GM10847 (cell line): ENCODE data around the gene GORASP1.

ENCODE experiments used
- POLR2A ChIP-seq: IDR thresholded peaks from 2 replicates; pipeline ENCODE4 v1.6.1; 2011; ENCODE audit not compliant: insufficient read length; ENCODE audit errors: extremely low read depth

Gene GORASP1

DNA sequence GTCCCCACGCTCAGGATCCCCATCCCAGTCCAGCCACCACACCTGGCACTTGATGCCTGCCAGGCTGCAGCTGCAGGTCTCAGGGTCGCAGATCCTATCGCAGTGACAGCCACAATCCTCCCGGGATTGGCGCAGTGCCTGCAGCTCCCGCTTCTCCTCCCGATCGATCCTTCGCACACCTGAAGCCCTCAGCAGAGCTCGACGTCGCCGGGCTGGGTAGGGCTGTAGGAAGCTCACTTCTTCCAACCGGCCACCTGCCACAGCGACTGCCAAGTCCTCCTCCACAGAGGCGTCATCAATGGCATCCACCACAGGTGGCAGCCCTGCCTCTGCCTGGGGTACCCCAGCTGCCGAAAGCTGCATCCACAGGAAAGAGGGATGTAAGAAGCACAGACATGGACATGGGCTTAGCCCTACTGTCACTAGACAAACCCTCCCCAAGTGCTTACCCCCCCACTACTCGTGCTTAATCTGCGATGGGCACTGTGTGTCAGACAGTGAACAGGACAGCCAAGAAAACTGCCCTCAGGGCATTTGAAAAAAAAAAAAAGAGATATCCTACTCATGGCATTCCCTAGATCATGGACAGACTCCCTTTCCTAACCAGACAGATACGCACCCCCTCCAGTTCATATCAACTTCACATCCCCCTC lies 36.8 kb upstream of the GORASP1 start:
- TF ChIP-seq POLR2A = no peak

DNA sequence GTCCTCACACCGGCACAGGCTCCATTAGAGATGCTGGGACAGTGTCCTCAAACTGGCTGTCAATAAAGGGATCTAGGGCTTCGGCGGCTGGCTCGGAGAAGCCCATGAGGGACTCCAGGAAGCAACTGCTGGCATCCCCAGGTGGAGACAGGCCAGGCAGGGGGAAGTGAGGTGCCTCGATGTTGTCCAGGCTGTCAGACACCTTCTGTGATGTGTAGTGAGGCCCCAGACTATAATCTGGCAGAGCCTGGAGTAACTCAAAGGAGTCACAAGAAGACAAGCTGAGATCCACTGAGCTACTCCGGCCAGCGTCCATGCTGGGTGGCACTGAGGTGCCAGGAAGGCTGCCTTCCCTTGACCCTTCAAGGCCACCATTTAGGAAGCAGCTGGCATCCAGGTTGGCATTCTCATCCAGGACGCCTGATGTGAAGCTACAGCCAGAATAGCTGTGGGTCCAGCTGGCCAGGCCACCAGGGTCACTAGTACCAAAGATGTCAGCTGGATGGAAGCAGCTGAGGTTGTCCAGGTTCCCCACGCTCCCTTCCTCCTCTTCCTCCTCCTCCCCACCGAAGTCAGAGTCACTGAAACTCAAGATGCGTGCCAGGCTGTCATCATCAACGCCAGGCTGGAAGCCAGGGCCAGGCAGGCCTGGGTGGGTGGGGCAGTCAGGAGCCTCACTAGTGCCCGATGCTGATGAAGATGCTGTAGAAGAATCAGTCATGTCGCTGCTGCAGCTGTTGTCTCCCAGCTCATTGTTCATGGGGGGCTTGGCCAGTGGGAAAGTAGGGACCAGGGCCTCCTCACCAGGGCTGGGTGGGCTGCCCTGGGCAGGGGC lies 35.8 kb upstream of the GORASP1 start:
- no peak for TF ChIP-seq POLR2A

DNA sequence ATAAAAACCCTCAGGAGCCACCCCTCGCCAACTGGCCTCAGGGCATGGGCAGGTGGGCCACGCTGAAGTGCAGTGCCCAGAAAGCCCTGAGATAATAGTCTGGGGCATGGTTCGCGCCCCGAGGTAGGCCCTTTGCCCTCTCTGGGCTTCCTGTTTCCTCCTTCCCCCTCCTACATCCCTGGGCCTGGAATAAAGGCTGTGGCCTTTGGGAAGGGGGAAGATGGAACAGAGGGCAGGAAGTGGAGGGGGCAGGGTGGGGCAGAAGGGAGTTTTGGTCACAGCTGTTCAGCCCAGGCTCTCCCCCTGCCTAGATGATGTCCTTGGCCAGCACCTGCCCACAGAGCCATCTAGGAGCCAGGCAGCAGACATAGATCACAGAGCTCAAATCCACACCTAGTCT lies 34.6 kb upstream of the GORASP1 start:
- TF ChIP-seq POLR2A = no peak

DNA sequence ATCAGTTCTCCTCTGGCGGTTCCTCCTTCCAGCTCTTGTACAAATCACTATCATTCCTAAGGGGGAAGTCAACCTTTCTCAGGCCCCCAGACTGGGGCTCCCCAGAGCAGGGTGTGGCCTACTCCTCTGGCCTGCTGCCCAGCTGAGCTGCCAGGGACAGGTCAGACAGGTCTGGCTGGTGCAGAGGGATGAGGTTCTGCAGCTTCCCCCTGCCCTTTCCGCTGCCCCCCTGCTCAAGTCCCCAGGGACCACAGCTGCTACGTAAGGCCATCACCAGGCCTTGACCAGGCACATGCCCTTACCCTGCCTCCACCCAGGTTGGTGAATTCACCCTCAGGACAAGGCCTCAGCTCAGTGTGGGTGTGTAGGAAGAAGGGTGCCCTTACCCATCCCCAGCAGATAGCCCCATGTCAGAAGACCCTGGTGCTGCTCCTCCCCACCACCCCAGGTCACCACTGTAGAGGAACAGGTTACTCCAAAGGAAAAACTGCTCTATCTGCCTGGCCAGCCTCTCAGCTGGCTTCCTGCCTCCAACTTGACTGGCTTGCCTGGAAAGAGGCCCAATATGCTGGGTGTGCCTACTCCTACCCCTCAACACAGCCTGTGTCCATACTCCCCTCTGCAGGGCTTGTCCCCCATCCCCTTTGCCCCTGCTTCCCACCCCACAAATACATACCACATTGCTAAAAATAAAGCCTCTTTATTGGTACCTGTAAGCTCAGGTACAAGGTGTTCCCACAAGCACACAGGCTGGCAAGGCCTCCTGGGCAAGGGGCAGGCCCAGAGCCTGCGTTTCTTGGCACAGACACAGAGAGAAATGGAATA lies 34.0 kb upstream of the GORASP1 start:
- TF ChIP-seq POLR2A = no peak

DNA sequence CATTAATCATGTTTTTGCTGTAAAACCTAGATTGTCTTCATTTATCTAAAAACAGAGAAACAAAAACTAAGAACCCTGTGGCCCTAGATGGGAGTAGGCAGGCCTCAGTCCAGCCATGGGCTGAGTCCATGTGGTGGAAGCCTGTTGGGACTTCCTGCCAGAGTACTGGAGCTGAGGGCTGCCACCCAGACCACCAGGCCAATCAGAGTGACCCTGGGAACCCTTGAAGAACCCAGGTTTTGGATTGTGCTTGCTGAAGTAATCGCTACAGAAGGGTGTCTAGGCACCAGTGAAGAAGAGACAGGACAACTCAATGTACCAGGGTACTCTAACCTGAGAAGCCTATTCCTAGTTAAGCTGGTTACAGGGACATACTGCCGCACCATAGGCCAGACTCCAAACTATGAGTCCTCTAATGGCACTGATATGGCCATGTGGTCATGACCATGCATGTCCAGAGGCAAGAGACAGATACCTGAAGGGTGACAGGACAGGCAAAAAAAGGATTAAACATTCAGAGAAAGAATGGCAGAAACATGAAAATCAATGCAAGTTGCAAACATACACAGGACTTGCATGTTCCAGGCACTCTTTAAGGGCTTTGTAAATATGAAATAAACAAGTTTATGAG lies 33.0 kb upstream of the GORASP1 start:
- TF ChIP-seq POLR2A = no peak

DNA sequence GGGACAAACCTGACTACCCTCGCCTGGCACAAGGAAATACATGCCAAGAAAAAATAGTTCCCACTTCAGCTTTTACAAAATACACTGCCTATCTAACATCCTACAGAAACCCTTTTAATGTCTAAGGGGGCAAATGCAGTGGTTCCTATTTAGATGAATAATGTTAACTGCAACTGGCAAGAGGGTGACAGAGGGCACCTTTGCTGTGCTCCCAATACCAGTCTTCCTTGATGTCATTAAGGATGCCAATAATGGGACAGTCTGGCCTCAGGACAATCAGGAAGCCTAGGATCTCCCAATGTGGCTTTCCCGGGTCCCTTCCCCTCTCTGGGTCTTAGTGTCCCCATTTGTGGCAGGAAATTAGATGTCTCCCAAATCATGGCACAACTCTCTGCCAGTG lies 32.0 kb upstream of the GORASP1 start:
- no peak for TF ChIP-seq POLR2A

DNA sequence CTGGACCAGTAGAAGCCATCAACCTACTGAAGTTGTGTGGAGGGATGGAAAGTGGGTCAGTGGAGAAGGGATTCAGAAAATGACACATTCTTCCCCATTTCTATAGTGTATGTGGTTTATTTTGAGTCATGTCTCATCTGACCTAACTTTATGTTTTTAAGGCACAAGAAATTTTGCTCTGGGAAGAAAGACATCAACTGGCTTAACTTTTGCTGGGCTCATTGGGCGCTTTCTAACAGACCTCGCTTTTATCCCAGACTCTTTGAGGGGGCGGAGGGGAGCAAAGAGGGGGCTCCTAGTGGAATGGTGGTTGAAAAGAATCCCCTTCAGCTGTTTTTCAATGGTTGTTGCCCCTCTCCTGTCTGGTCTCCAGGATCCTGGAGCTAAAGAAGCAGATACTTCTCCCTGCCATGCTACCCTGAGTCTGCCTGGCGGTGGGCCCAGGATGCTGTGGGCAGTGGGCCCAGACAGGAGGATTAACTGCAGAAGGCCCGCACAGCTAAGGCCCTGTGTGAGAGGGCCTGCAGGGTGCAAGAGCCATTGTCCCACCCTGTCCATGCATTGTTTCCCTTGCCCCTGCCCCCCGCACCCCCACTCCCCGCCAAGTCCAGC lies 31.5 kb upstream of the GORASP1 start:
- TF ChIP-seq POLR2A = no peak

DNA sequence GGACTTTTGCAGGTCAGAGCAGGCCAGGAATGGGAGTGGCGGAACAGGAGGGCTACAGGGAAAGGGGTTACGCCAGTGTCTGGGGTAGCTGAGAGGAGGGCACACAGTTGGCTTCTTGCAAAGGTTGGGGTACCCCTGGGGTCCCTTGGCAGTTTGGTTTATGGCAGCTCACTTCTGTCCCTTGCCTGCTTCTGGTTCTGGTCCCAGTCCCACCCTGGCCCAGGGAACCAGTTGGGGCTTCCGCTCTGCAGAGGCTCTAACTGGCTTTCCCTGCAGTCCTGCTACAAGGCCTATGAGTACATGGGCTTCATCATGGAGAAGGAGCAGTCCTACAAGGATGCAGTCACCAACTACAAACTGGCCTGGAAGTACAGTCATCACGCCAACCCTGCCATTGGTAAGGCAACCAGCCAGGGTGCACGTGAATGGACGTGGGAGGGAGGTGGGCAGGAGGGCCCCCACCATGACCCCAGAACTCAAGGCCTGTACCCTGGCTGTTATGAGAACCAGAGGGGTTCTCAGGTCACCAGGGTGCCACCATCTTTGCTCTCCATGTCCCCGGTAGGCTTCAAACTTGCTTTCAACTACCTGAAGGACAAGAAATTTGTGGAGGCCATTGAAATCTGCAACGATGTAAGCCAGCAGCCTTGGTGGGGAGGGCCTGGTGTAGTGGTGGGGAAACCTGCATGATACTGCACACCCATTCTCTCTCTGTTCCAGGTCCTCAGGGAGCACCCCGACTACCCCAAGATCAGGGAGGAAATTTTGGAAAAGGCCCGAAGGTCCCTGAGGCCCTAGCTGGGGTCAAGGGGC lies 30.8 kb upstream of the GORASP1 start:
- no peak for TF ChIP-seq POLR2A

DNA sequence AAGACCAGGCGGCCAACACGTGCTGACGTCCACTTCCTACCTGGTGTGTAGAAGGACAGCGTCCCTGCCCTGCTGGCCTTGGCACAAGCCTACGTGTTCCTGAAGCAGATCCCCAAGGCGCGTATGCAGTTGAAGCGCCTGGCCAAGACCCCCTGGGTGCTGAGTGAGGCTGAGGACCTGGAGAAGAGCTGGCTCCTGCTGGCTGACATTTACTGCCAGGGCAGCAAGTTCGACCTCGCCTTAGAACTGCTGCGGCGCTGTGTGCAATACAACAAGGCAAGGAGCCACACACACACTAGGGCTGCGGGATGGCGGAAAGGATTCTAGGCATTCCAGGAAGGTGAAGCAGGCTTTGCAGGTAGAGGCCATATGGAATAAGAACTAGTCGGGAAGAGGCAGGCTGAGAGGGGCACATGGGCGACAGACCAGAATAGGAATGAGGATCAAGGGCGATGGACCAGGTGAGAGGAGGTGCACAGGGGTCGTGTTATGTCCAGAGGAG lies 30.1 kb upstream of the GORASP1 start:
- TF ChIP-seq POLR2A = no peak

DNA sequence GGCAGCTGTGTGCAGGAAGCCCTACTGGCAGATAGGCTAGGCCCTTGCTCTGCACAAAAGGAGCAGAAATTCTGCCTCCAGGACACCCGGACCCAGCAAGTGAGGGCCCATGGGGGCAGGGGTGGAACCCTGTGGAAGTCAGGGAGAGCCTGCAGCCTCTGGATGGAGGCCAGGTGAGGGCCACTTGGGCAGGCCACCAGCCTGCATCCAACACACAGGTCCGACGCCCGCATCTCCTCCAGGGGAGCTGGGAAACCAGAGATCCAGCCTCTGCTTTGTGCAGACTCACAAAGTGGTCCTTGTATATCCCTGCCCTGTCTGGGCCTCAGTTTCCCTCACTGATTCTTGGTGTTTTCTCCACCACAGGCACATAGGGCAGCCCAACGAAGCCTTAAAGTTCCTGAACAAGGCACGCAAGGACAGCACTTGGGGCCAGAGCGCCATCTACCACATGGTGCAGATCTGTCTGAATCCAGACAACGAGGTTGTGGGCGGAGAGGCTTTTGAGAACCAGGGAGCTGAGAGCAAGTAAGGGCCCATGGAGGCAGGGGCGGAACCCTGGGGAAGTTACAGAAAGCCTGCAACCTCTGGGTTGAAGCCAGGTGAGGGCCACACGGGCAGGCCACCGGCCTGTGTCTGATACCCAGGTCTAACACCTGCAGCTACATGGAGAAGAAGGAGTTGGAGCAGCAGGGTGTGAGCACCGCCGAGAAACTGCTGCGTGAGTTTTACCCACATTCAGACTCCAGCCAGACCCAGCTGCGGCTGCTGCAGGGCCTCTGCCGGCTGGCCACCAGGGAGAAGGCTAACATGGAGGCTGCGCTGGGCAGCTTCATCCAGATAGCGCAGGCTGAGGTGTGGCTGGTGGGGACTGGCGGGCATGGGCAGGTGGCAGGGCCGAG lies 29.4 kb upstream of the GORASP1 start:
- TF ChIP-seq POLR2A = no peak

DNA sequence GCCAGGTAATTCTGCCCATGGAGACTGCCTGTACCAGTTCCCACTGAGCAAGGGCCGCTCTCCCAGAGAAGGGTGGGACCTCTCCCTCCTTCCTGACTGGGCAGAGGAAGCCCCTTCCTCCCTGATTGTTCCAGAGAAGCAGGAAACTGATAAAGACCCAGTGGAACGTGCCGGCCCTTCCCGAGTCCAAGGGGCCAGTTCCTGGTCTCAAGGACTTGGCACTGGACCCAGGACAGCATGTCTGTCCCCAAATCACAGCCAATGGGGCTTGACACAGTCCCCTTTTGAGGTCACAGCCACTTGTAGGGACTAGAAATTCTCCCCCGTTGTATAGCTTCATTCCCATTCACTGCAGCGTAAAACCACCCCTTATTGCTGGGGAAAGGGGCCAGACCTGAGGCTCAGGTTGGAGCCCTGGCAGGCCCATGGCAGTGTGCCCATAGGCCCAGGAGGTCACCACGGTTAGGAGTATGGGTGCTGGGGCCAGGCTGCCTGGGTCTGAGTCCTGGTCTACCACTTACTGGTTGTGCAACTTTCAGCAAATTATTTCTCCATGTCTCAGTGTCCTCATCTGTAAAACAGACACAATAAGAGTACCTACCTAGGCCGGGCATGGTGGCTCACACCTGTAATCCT lies 27.9 kb upstream of the GORASP1 start:
- no peak for TF ChIP-seq POLR2A

DNA sequence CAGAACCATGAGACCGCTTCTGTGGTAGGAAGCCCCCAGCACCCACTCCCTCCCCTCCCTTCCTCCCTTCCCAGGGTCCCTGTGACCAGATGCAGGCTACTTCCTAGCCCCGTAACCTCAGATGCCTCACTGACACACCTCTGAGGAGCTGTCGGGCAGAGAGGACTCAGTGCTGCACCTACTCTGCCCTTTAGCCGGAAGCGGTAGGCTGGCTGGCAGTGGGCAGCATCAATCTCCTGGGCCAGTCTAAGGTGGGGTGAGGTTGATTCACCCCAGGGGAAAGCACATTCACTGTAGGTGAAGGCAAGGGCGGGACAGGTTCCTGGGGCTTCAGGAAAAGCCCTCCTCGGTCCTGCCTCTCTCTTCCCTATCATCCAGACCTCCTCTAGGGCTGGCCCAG lies 26.9 kb upstream of the GORASP1 start:
- no peak for TF ChIP-seq POLR2A
